ENCODE data around the gene TMEM131. TPM values are rescaled to one million over a fixed set of nuclear protein-coding genes. Genes with fewer than 3 reads are reported as not detected.

TMEM131 gene
- total RNA-seq, 1 donor from 2014 or later = 58.8 TPM

GRCh38 chr2:97911922-97912575, 83.7 kb downstream of the TMEM131 start:
- H3K4me1 Mint-ChIP-seq (ENCODE audit: low read depth) = peaks cover 8% of the 10 kb centered on the region
- H3K27me3 Mint-ChIP-seq = no peaks in the 10 kb centered on the region
- peaks cover 5% of the 10 kb centered on the region for H3K9me3 Mint-ChIP-seq (ENCODE audit: low read depth)
- H3K4me3 Mint-ChIP-seq (ENCODE audit: low read depth) = no peak overlapping the region
- DNase-seq (ENCODE audit: low spot score, unreplicated experiment) = no peak
- TF ChIP-seq CTCF (IDR thresholded peaks at IDR 0.05; ENCODE audit: unreplicated experiment) = no peak
- peaks cover 15% of the 10 kb centered on the region for H3K36me3 Mint-ChIP-seq (ENCODE audit: insufficient read depth)
- H3K27ac Mint-ChIP-seq = no peak overlapping the region

GRCh38 chr2:97911206-97911921, 84.4 kb downstream of the TMEM131 start:
- no peak for TF ChIP-seq CTCF (IDR thresholded peaks at IDR 0.05; ENCODE audit: unreplicated experiment)

GRCh38 chr2:97910403-97911205, 85.1 kb downstream of the TMEM131 start:
- H3K4me1 Mint-ChIP-seq (ENCODE audit: low read depth) = peaks cover 8% of the 10 kb centered on the region
- peaks cover 5% of the 10 kb centered on the region for H3K9me3 Mint-ChIP-seq (ENCODE audit: low read depth)
- peaks cover 25% of the 10 kb centered on the region for H3K36me3 Mint-ChIP-seq (ENCODE audit: insufficient read depth)
- TF ChIP-seq CTCF (IDR thresholded peaks at IDR 0.05; ENCODE audit: unreplicated experiment) = no peak
- no peaks in the 10 kb centered on the region for H3K27me3 Mint-ChIP-seq
- no peak for DNase-seq (ENCODE audit: low spot score, unreplicated experiment)
- no peak overlapping the region for H3K27ac Mint-ChIP-seq
- no peak overlapping the region for H3K4me3 Mint-ChIP-seq (ENCODE audit: low read depth)

More at GRCh38 chr2:97911206-97911921, 84.4 kb downstream of the TMEM131 start:
- Mint-ChIP-seq H3K4me1 (ENCODE audit: low read depth) (peaks cover 8% of the 10 kb centered on the region), H3K36me3 (ENCODE audit: insufficient read depth) (peaks cover 19% of the 10 kb centered on the region), H3K27me3 (no peaks in the 10 kb centered on the region), H3K4me3 (ENCODE audit: low read depth) (no peak overlapping the region), H3K9me3 (ENCODE audit: low read depth) (peaks cover 5% of the 10 kb centered on the region), H3K27ac (no peak overlapping the region)
- DNase-seq (ENCODE audit: low spot score, unreplicated experiment) = no peak

- peaks cover 35% of the 10 kb centered on the region for H3K36me3 Mint-ChIP-seq (ENCODE audit: insufficient read depth)
- no peaks in the 10 kb centered on the region for H3K27me3 Mint-ChIP-seq
- H3K27ac Mint-ChIP-seq = no peak overlapping the region
- DNase-seq (ENCODE audit: low spot score, unreplicated experiment) = no peak
- H3K9me3 Mint-ChIP-seq (ENCODE audit: low read depth) = peaks cover 11% of the 10 kb centered on the region
- no peak overlapping the region for H3K4me3 Mint-ChIP-seq (ENCODE audit: low read depth)
- peaks cover 12% of the 10 kb centered on the region for H3K4me1 Mint-ChIP-seq (ENCODE audit: low read depth)
- no peak for TF ChIP-seq CTCF (IDR thresholded peaks at IDR 0.05; ENCODE audit: unreplicated experiment)
Observed at GRCh38 chr2:97908208-97908676, 87.5 kb downstream of the TMEM131 start.
